Prostate gland (tissue), 2 donors: Measurements from ENCODE around the gene IL20RA.

Experiments
- CTCF ChIP-seq, 4 experiments: fragments of 200-600 bp in 2 of 4; fragments of 450-650 bp in 2 of 4; sonication (generic) in 2 of 4; IDR thresholded peaks; 1 replicate in 3 of 4; 2 replicates in 1 of 4; pipeline ENCODE4 v1.5.1; 2016 to 2019; ENCODE audit warnings: antibody characterized with exemption in 4 of 4, mild to moderate bottlenecking in 2 of 4, moderate library complexity in 2 of 4
- POLR2A ChIP-seq: fragments of 450-650 bp; IDR thresholded peaks from one replicate; pipeline ENCODE4 v1.6.1; 2016; ENCODE audit warnings: antibody characterized with exemption, mild to moderate bottlenecking

- TF ChIP-seq POLR2A (no peak), CTCF (IDR thresholded peaks at IDR 0.05) (no peak)
Observed at GRCh38 chr6:137000825-137001224, 43.9 kb downstream of the IL20RA start.
